Neural cell (in vitro differentiated cells): ENCODE results near the gene RNU6-1. TPM values are rescaled to one million over a fixed set of nuclear protein-coding genes. Genes with fewer than 3 reads are reported as not detected.

Experiments used
- H2AFZ ChIP-seq: fragments of 200-600, 300-800 bp; sonication (generic), shearing (Covaris generic); 2 replicates; pipeline ENCODE4 v1.6.0; 2014; ENCODE audit warnings: low read depth, mild to moderate bottlenecking, antibody characterized with exemption, low read length, moderate library complexity
- H3F3A ChIP-seq: fragments of 200-600 bp; shearing (Covaris generic); 2 replicates; pipeline ENCODE4 v1.6.1; 2016; ENCODE audit warnings: mild to moderate bottlenecking, moderate library complexity, mixed read lengths, antibody characterized with exemption, low read length; ENCODE audit not compliant: insufficient read depth, poor library complexity, severe bottlenecking
- H3K27ac ChIP-seq: fragments of 200-600, 300-800 bp; sonication (generic), shearing (Covaris generic); 2 replicates; pipeline ENCODE4 v1.5.1; 2014; ENCODE audit warnings: mild to moderate bottlenecking, low read length, moderate library complexity
- H3K27me3 ChIP-seq: fragments of 300-800, 200-600 bp; sonication (generic), shearing (Covaris generic); 2 replicates; pipeline ENCODE4 v1.6.0; 2014; ENCODE audit warnings: mild to moderate bottlenecking, low read depth, low read length, moderate library complexity; ENCODE audit not compliant: insufficient read depth
- H3K36me3 ChIP-seq: fragments of 300-800, 200-600 bp; sonication (generic), shearing (Covaris generic); 2 replicates; pipeline ENCODE4 v1.5.1; 2014; ENCODE audit warnings: mild to moderate bottlenecking, antibody characterized with exemption, low read length, moderate library complexity; ENCODE audit not compliant: insufficient read depth
- H3K4me2 ChIP-seq: fragments of 300-800, 200-600 bp; sonication (generic), shearing (Covaris generic); 2 replicates; pipeline ENCODE4 v1.6.0; 2014; ENCODE audit warnings: mild to moderate bottlenecking, low read length
- H3K4me3 ChIP-seq: fragments of 300-800, 200-600 bp; sonication (generic), shearing (Covaris generic); 2 replicates; pipeline ENCODE4 v1.5.1; 2014; ENCODE audit warnings: mild to moderate bottlenecking, low read length, moderate library complexity
- H3K79me2 ChIP-seq: fragments of 200-600 bp; shearing (Covaris generic); replicated peaks from 2 replicates; pipeline ENCODE4 v1.6.0; 2014; ENCODE audit warnings: mild to moderate bottlenecking, low read length, moderate library complexity; ENCODE audit not compliant: insufficient read depth
- H3K9ac ChIP-seq: fragments of 300-800, 200-600 bp; sonication (generic), shearing (Covaris generic); 2 replicates; pipeline ENCODE4 v1.6.1; 2016; ENCODE audit warnings: mild to moderate bottlenecking, low read length, mixed read lengths
- H3K9me2 ChIP-seq: fragments of 200-600 bp; shearing (Covaris generic); 2 replicates; pipeline ENCODE4 v1.6.1; 2016; ENCODE audit warnings: mild to moderate bottlenecking, low read length, mixed read lengths; ENCODE audit not compliant: insufficient read depth
- H3K9me3 ChIP-seq: fragments of 200-600, 300-800 bp; sonication (generic), shearing (Covaris generic); 2 replicates; pipeline ENCODE4 v1.6.1; 2016; ENCODE audit warnings: mild to moderate bottlenecking, mixed run types, low read length, moderate library complexity, mixed read lengths
- H4K20me1 ChIP-seq: fragments of 200-600 bp; shearing (Covaris generic); 2 replicates; pipeline ENCODE4 v1.6.1; 2016; ENCODE audit warnings: mild to moderate bottlenecking, mixed run types; ENCODE audit not compliant: insufficient read depth
- EP300 ChIP-seq: fragments of 450-650 bp; conservative IDR thresholded peaks from 2 replicates; pipeline ENCODE4 v1.6.1; 2014; ENCODE audit warnings: antibody characterized with exemption, mild to moderate bottlenecking, moderate library complexity; ENCODE audit not compliant: poor library complexity, severe bottlenecking
- EZH2 ChIP-seq: fragments of 200-600, 300-800 bp; shearing (Covaris generic), sonication (generic); IDR thresholded peaks from 2 replicates; pipeline ENCODE4 v1.6.1; 2014; ENCODE audit warnings: antibody characterized with exemption, low read length, borderline replicate concordance, mild to moderate bottlenecking; ENCODE audit not compliant: insufficient read depth, poor library complexity, severe bottlenecking
- MXI1 ChIP-seq: fragments of 450-650 bp; conservative IDR thresholded peaks from 2 replicates; pipeline ENCODE4 v1.6.1; 2014; ENCODE audit warnings: antibody characterized with exemption, mild to moderate bottlenecking; ENCODE audit not compliant: poor library complexity, severe bottlenecking
- POLR2AphosphoS5 ChIP-seq: IDR thresholded peaks from 2 replicates; pipeline ENCODE4 v1.6.1; 2012
- RAD21 ChIP-seq: fragments of 450-650 bp; conservative IDR thresholded peaks from 2 replicates; pipeline ENCODE4 v1.6.1; 2014; ENCODE audit warnings: antibody characterized with exemption, mild to moderate bottlenecking, moderate library complexity
- SMC3 ChIP-seq: fragments of 450-650 bp; conservative IDR thresholded peaks from 2 replicates; pipeline ENCODE4 v1.6.1; 2014; ENCODE audit warnings: antibody characterized with exemption, mild to moderate bottlenecking, moderate library complexity; ENCODE audit not compliant: poor library complexity
- TAF1 ChIP-seq: IDR thresholded peaks from 2 replicates; pipeline ENCODE4 v1.6.1; 2012; ENCODE audit warnings: low read depth
- polyA plus RNA-seq: library from polyadenylated mRNA; depleted of rRNA; stranded (reverse); fragments of >200 nt; gene quantifications from 2 replicates; pipeline ENCODE4 v1.2.3, GENCODE V29; 2014
- TF ChIP-seq, protein P1 (sequence below): IDR thresholded peaks from 2 replicates; pipeline ENCODE4 v1.6.1; 2012; ENCODE audit warnings: borderline replicate concordance
- TF ChIP-seq, protein P2 (sequence below): fragments of 450-650 bp; IDR thresholded peaks from 2 replicates; pipeline ENCODE4 v1.5.1; 2014; ENCODE audit warnings: antibody characterized with exemption, mild to moderate bottlenecking, moderate library complexity; ENCODE audit not compliant: poor library complexity, severe bottlenecking

The RNU6-1 gene
- polyA plus RNA-seq, 1 donor from 2014 or later, result not detected

DNA sequence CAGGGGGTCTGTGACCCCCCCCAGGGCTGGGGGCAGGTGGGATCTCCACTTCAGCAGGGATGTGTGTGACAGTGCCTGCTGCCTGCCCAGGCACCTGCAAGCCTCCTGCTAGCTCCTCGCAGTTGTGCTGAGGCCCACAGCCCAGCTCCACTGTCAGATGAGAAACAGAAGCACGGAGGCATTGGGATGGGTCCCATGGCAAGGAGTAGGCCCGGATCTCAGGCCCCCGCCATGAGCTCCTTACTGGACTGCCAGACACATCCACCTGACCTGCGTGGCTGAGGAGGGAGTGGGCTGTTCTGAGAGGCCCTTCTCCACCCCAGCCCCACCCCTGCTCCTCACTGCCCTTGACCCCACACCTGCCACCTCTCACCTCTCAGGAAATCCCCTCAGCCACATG lies 32.7 kb downstream of the RNU6-1 start:
- Histone ChIP-seq H3K79me2 (no peaks in the 10 kb centered on the region), H3K27ac (no peak overlapping the region), H3K9ac (no peak overlapping the region), H3K4me3 (no peak overlapping the region), H2AFZ (no peak overlapping the region), H3K9me3 (no peaks in the 10 kb centered on the region), H4K20me1 (no peaks in the 10 kb centered on the region), H3K9me2 (no peaks in the 10 kb centered on the region), H3K4me2 (no peak overlapping the region), H3F3A (no peaks in the 10 kb centered on the region), H3K36me3 (no peaks in the 10 kb centered on the region), H3K27me3 (no peaks in the 10 kb centered on the region)
- TF ChIP-seq EP300 (no peak), TAF1 (no peak), RAD21 (no peak), EZH2 (no peak), MXI1 (no peak), SMC3 (no peak), POLR2AphosphoS5 (no peak)
- TF ChIP-seq, protein P1, sequence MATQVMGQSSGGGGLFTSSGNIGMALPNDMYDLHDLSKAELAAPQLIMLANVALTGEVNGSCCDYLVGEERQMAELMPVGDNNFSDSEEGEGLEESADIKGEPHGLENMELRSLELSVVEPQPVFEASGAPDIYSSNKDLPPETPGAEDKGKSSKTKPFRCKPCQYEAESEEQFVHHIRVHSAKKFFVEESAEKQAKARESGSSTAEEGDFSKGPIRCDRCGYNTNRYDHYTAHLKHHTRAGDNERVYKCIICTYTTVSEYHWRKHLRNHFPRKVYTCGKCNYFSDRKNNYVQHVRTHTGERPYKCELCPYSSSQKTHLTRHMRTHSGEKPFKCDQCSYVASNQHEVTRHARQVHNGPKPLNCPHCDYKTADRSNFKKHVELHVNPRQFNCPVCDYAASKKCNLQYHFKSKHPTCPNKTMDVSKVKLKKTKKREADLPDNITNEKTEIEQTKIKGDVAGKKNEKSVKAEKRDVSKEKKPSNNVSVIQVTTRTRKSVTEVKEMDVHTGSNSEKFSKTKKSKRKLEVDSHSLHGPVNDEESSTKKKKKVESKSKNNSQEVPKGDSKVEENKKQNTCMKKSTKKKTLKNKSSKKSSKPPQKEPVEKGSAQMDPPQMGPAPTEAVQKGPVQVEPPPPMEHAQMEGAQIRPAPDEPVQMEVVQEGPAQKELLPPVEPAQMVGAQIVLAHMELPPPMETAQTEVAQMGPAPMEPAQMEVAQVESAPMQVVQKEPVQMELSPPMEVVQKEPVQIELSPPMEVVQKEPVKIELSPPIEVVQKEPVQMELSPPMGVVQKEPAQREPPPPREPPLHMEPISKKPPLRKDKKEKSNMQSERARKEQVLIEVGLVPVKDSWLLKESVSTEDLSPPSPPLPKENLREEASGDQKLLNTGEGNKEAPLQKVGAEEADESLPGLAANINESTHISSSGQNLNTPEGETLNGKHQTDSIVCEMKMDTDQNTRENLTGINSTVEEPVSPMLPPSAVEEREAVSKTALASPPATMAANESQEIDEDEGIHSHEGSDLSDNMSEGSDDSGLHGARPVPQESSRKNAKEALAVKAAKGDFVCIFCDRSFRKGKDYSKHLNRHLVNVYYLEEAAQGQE, result no peak
- TF ChIP-seq, protein P2, sequence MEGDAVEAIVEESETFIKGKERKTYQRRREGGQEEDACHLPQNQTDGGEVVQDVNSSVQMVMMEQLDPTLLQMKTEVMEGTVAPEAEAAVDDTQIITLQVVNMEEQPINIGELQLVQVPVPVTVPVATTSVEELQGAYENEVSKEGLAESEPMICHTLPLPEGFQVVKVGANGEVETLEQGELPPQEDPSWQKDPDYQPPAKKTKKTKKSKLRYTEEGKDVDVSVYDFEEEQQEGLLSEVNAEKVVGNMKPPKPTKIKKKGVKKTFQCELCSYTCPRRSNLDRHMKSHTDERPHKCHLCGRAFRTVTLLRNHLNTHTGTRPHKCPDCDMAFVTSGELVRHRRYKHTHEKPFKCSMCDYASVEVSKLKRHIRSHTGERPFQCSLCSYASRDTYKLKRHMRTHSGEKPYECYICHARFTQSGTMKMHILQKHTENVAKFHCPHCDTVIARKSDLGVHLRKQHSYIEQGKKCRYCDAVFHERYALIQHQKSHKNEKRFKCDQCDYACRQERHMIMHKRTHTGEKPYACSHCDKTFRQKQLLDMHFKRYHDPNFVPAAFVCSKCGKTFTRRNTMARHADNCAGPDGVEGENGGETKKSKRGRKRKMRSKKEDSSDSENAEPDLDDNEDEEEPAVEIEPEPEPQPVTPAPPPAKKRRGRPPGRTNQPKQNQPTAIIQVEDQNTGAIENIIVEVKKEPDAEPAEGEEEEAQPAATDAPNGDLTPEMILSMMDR, result no peak

DNA sequence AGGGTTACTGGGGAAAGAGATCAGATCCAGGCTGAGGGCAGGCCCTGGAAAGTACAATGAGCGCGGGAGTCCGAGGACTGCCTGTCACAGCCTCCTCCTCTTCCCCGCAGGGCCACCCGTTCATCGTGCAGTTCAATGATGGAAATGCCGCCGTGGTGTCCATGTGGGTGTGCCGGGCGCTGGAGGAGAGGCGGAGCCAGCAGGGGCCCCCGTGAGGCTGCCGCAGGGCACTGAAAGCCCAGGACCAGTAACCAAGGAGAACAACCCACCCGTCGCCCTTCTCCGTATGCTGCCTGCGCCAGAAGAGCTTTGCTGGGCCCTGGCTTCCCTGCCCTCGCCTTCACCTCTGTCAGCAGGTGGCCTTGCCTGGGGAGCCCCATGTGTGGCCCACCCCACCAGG lies 33.3 kb downstream of the RNU6-1 start:
- TF ChIP-seq, protein P1, result no peak
- TF ChIP-seq, protein P2, result no peak
- TF ChIP-seq POLR2AphosphoS5, result no peak

More for the DNA sequence above, 33.3 kb downstream of the RNU6-1 start:
- no peak overlapping the region for H3K9ac ChIP-seq
- no peak overlapping the region for H3K4me2 ChIP-seq
- no peaks in the 10 kb centered on the region for H3K27me3 ChIP-seq
- H2AFZ ChIP-seq, result no peak overlapping the region
- H3F3A ChIP-seq, result no peaks in the 10 kb centered on the region
- no peaks in the 10 kb centered on the region for H3K9me2 ChIP-seq
- H3K9me3 ChIP-seq, result no peaks in the 10 kb centered on the region
- no peaks in the 10 kb centered on the region for H4K20me1 ChIP-seq
- H3K4me3 ChIP-seq, result no peak overlapping the region
- no peaks in the 10 kb centered on the region for H3K79me2 ChIP-seq
- no peaks in the 10 kb centered on the region for H3K36me3 ChIP-seq
- no peak overlapping the region for H3K27ac ChIP-seq
